Activated naive CD4-positive, alpha-beta T cell treated with anti-CD3 and anti-CD28 coated beads, Interleukin-2, amount 50 U/mL, for 72 hours (primary cell): ENCODE results near the gene ARHGAP6. TPM values are rescaled to one million over a fixed set of nuclear protein-coding genes. Genes with fewer than 3 reads are reported as not detected.
"Not testable (repeated sequence)": the region's sequence is repeated elsewhere in the genome, so short reads cannot be mapped to it uniquely, and the experiment has no call there.

Source experiments
- ATAC-seq, 2 donors: fragments of 150-1000 bp; cut with Tn5 transposase; 2 replicates each; pipeline ENCODE4 v1.10.0; 2021; ENCODE audit warnings: mild to moderate bottlenecking in 2 of 2, moderate library complexity in 2 of 2
- DNase-seq, 2 donors: peaks; one replicate each; pipeline ENCODE4 v3.0.0; 2021 to 2022; ENCODE audit warnings: low spot score in 2 of 2
- H3K27ac Mint-ChIP-seq, 2 donors: one replicate each; pipeline ENCODE4 v1.8.0; 2022; ENCODE audit warnings: mild to moderate bottlenecking in 2 of 2, mixed read lengths in 2 of 2
- H3K36me3 Mint-ChIP-seq, 2 donors: one replicate each; pipeline ENCODE4 v1.8.0; 2022; ENCODE audit warnings: mixed read lengths in 2 of 2
- H3K9me3 Mint-ChIP-seq, 2 donors: one replicate each; pipeline ENCODE4 v1.8.0; 2022; ENCODE audit warnings: mixed read lengths in 2 of 2
- total RNA-seq, 2 donors: library from RNA; stranded (reverse); gene quantifications; one replicate each; pipeline ENCODE4 v1.2.3, GENCODE V29; 2022

ARHGAP6 gene
- total RNA-seq, 2 donors from 2014 or later = not detected

DNA sequence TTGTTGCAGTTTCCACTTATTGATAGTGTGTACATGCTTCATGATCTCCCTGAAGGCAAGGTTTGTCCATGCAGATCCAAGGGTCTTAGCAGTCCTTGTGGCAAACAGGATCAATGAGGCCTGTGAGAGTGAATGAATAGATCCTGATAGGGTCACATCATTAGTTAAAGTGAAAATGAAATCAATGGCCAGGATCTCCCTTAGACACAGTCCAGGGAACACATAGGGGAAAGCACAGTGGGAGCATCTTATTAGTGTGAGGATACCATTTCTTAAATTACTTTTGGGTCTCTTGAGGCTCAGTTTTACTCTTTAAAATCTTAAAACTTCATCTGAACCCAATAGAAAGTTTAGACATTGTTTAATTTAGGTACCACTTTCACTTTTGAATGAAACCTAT, 59.3 kb downstream of the ARHGAP6 start:
- DNase-seq (no peak), ATAC-seq (no peak)
- Mint-ChIP-seq H3K36me3 (no peaks in the 10 kb centered on the region), H3K27ac (no peak overlapping the region), H3K9me3 (no peaks in the 10 kb centered on the region)

- no peak for DNase-seq
- H3K27ac Mint-ChIP-seq = no peak overlapping the region
- H3K36me3 Mint-ChIP-seq = no peaks in the 10 kb centered on the region
- no peak for ATAC-seq
- no peaks in the 10 kb centered on the region for H3K9me3 Mint-ChIP-seq
Observed at GRCh38 chrX:11600578-11600977, 65.1 kb downstream of the ARHGAP6 start.

DNA sequence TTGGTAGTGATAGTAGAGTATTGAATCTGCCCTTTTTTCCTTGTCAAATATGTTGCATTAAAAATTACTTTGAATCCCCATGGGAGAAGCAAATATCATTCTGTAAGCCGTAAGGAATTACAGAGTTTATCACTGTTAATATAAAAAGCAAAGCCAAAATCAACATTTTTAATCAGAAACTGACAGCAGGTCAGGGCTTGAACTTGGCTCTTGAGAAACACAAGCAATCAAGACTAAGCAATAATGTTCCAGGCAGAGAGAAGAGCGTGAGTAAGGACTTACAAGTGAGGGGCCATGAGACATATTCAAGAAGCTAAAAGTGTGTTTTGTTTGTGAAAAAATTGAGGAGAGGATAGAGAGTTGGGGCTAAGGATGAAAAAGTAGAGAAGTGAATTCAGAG, 68.2 kb downstream of the ARHGAP6 start:
- Mint-ChIP-seq H3K36me3 (no peaks in the 10 kb centered on the region), H3K27ac (no peak overlapping the region), H3K9me3 (no peaks in the 10 kb centered on the region)
- DNase-seq = no peak
- ATAC-seq = no peak

GRCh38 chrX:11591723-11592346, 73.9 kb downstream of the ARHGAP6 start:
- Mint-ChIP-seq H3K36me3 (no peaks in the 10 kb centered on the region), H3K27ac (no peak overlapping the region), H3K9me3 (no peaks in the 10 kb centered on the region)
- DNase-seq = no peak
- peak in 1 of 2 donors; percentile 61 for ATAC-seq

- Mint-ChIP-seq H3K9me3 (no peaks in the 10 kb centered on the region), H3K36me3 (no peaks in the 10 kb centered on the region), H3K27ac (no peak overlapping the region)
- ATAC-seq = no peak
- DNase-seq = no peak
Observed at GRCh38 chrX:11589641-11590040, 76.1 kb downstream of the ARHGAP6 start.

- H3K36me3 Mint-ChIP-seq = no peaks in the 10 kb centered on the region
Observed at GRCh38 chrX:11588097-11588496, 77.6 kb downstream of the ARHGAP6 start.

GRCh38 chrX:11585174-11585573, 80.5 kb downstream of the ARHGAP6 start:
- Mint-ChIP-seq H3K9me3 (no peaks in the 10 kb centered on the region), H3K36me3 (no peaks in the 10 kb centered on the region), H3K27ac (no peak overlapping the region)
- no peak for DNase-seq
- no peak for ATAC-seq

More at GRCh38 chrX:11588097-11588496, 77.6 kb downstream of the ARHGAP6 start:
- Mint-ChIP-seq H3K27ac (no peak overlapping the region), H3K9me3 (no peaks in the 10 kb centered on the region)
- ATAC-seq = no peak
- DNase-seq = no peak

GRCh38 chrX:11580789-11581188, 84.9 kb downstream of the ARHGAP6 start:
- DNase-seq = no peak
- ATAC-seq = no peak
- Mint-ChIP-seq H3K9me3 (peaks cover 0 to 4% of the 10 kb centered on the region in 2 donors), H3K36me3 (no peaks in the 10 kb centered on the region), H3K27ac (no peak overlapping the region)

DNA sequence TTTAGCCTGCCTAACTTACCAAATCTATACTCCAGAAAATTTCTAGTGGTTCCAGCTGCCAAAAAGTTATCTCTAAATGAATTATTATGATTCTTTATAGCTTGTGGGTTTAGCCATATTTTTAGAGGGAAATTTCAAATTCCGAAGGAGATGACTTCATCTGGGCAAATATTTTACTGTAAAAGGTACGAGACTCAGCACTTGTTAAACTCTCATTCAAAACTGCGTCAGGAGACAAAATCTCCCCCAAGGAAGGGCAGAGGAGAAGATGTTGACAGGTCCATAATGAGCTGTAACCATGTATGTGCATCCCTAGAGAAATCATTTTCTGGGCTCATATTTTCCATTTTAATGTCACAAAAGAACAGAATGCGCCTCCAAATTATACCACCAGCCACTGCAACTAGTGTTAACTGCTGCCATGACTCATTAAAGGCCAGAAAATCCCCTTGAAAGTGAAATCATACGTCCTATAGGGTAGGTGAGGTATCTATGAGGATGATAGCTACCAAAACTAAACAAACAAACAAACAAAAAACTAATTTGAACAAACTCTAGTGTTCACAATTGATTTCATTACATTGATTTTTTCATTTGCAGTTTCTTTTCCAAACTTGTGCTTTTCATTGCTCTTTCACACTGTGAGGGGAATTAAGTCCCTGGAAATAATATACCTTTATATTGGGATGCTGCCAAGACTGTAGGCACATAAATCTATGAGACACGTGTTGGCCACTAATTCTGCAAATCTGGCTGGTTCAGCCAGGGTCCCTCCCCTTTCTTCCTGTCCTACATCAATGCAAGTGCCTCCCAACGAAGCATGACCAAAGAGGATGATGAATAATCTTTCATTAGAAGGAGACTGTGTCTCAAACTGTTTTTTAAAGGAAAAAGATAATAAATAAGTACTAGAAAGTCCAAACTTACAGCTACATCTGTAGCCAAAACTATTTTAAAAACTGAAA, 85.8 kb downstream of the ARHGAP6 start:
- DNase-seq = no peak
- H3K9me3 Mint-ChIP-seq = peaks cover 0 to 4% of the 10 kb centered on the region in 2 donors
- no peaks in the 10 kb centered on the region for H3K36me3 Mint-ChIP-seq
- no peak overlapping the region for H3K27ac Mint-ChIP-seq
- ATAC-seq = peak in 1 of 2 donors; percentile 26

DNA sequence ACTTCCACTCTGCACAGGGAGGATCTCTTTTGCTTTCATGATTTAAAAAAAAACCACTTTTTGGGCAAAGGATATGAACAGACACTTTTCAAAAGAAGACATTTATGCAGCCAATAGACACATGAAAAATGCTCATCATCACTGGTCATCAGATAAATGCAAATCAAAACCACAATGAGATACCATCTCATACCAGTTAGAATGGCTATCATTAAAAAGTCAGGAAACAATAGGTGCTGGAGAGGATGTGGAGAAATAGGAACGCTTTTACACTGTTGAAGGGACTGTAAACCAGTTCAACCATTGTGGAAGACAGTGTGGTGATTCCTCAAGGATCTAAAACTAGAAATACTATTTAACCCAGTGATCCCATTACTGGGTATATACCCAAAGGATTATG, 87.4 kb downstream of the ARHGAP6 start:
- H3K9me3 Mint-ChIP-seq, ATAC-seq, H3K36me3 Mint-ChIP-seq, H3K27ac Mint-ChIP-seq, DNase-seq: not testable (repeated sequence)

DNA sequence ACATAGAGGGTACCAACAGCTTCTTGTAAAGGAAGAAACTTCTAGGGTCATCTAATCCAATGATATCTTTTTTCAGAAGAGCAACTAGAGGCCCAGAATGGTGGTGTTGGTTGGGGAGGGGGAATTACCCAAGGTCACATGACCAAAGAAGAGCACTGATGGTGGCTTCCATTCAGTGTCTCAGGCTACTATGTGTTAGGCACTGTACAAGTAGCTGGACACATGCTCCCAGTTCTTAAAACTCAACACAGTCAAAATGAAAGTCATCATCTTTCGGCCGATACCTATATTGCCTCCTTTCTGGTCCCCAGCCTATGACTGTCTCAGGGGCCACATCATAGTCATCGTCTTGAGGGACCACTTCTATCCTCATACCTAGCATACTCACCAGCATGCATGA, 88.1 kb downstream of the ARHGAP6 start:
- no peak for ATAC-seq
- H3K36me3 Mint-ChIP-seq = no peaks in the 10 kb centered on the region
- no peak overlapping the region for H3K27ac Mint-ChIP-seq
- no peak for DNase-seq
- peaks cover 0 to 4% of the 10 kb centered on the region in 2 donors for H3K9me3 Mint-ChIP-seq

GRCh38 chrX:11575332-11575731, 90.4 kb downstream of the ARHGAP6 start:
- no peak for DNase-seq
- no peak overlapping the region for H3K27ac Mint-ChIP-seq

GRCh38 chrX:11567528-11568220, 98.0 kb downstream of the ARHGAP6 start:
- DNase-seq (no peak), ATAC-seq (no peak)
- Mint-ChIP-seq H3K9me3 (no peaks in the 10 kb centered on the region), H3K36me3 (no peaks in the 10 kb centered on the region), H3K27ac (no peak overlapping the region)

More at GRCh38 chrX:11575332-11575731, 90.4 kb downstream of the ARHGAP6 start:
- Mint-ChIP-seq H3K36me3 (no peaks in the 10 kb centered on the region), H3K9me3 (peaks cover 0 to 4% of the 10 kb centered on the region in 2 donors)
- ATAC-seq = no peak

GRCh38 chrX:11566789-11567188, 98.9 kb downstream of the ARHGAP6 start:
- ATAC-seq (no peak), DNase-seq (no peak)
- Mint-ChIP-seq H3K27ac (no peak overlapping the region), H3K36me3 (no peaks in the 10 kb centered on the region), H3K9me3 (no peaks in the 10 kb centered on the region)

DNA sequence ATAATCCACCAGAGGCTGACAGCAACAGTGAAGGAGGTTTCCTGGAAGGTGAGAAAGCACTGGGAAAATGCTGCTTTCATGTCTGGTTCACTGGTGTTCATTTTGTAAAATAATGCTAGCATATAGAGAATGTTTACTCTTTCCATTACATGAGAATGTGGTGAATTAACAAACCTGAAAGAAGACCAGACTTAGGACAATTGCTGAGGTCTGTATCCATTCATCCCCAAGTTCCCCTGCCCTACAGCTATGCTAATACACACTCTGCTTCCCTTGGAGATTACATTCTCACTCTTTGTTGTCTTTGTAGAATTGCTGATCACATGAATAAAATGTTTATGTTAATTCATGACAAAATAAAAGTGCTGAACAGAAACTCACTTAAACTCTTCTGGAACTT, 99.5 kb downstream of the ARHGAP6 start:
- Mint-ChIP-seq H3K36me3 (no peaks in the 10 kb centered on the region), H3K27ac (no peak overlapping the region), H3K9me3 (no peaks in the 10 kb centered on the region)
- DNase-seq (no peak), ATAC-seq (no peak)

DNA sequence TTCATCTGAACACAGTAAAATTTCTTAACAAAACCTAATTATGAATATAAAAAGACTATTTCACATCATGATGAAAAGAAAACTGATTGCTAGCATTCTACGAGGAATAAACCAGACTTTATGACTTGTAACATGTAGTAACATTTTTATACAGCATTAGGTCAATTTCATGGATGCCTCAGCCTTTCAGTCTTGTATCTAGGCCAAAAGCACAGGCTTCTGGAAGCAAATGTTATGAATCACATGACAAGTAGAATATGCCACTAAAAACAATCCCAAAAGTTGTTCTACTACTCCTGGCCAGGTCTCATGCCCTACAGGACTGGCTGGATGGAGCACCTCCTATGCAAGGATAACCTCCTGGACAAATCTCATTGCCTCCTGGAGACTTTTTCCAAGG, 101.2 kb downstream of the ARHGAP6 start:
- no peak for ATAC-seq
- H3K9me3 Mint-ChIP-seq = no peaks in the 10 kb centered on the region
- no peaks in the 10 kb centered on the region for H3K36me3 Mint-ChIP-seq
- no peak overlapping the region for H3K27ac Mint-ChIP-seq
- no peak for DNase-seq

GRCh38 chrX:11562570-11562969, 103.2 kb downstream of the ARHGAP6 start:
- ATAC-seq (no peak), DNase-seq (no peak)
- Mint-ChIP-seq H3K9me3 (no peaks in the 10 kb centered on the region), H3K36me3 (no peaks in the 10 kb centered on the region), H3K27ac (no peak overlapping the region)
